SIG-M5 (cell line): ENCODE measurements around the gene DUSP14.
"Not testable (repeated sequence)": the region's sequence is repeated elsewhere in the genome, so short reads cannot be mapped to it uniquely, and the experiment has no call there.

Experiments used
- DNase-seq: peaks from one replicate; lab custom pipeline; 2025; lab: John Stamatoyannopoulos, UW

DUSP14 gene

GRCh38 chr17:37489197-37490001 is at the start of gene DUSP14:
DUSP14 (plus strand) TSS chr17:37489891; CDS start chr17:37512273, 22,382 bp downstream.
- no peak for DNase-seq

GRCh38 chr17:37440424-37440823 is 49.3 kb upstream of the DUSP14 start:
- DNase-seq = no peak

- peak; percentile 46 for DNase-seq
Measured at GRCh38 chr17:37441369-37442014, 48.2 kb upstream of the DUSP14 start.

- DNase-seq = no peak
Measured at GRCh38 chr17:37446027-37446426, 43.7 kb upstream of the DUSP14 start.

DNA sequence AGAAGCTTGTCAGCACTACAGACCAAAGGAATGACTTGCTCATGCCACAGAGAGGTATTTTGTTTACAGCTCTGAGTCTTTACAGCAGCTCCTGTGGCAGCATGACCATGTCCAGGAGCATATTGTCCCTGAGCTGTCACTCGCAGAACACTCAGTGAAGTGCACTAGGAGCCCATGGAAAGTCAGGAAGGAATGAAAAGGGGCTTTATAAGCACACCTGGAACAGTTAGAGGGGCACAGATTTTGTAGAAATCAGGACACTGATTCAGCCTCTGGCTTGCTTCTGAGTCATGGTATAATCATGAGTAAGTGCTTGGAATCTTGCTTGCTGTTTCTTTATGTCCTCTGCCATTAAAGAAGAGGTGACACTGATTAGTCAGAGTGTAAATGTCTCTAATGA is 42.0 kb upstream of the DUSP14 start:
- DNase-seq = no peak

GRCh38 chr17:37450112-37450511 is 39.6 kb upstream of the DUSP14 start:
- no peak for DNase-seq

DNA sequence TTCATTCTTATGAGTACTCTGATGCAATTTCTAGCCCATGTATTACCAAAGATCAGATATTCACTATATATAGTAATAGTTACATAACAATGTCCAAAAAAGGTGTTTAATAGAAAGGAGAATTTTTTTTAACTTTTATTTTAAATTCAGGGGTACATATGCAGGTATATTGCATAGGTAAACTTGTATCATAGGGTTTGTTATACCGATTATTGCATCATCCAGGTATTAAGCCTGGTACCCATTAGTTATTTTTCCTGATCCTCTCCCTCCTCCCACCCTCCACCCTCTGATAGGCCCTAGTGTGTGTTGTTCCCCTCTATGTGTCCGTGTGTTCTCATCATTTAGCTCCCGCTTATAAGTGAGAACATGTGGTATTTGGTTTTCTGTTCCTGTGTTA is 31.9 kb upstream of the DUSP14 start:
- not testable (repeated sequence) for DNase-seq

GRCh38 chr17:37458805-37459204 is 30.9 kb upstream of the DUSP14 start:
- no peak for DNase-seq

GRCh38 chr17:37461668-37462067 is 28.0 kb upstream of the DUSP14 start:
- DNase-seq = no peak

DNA sequence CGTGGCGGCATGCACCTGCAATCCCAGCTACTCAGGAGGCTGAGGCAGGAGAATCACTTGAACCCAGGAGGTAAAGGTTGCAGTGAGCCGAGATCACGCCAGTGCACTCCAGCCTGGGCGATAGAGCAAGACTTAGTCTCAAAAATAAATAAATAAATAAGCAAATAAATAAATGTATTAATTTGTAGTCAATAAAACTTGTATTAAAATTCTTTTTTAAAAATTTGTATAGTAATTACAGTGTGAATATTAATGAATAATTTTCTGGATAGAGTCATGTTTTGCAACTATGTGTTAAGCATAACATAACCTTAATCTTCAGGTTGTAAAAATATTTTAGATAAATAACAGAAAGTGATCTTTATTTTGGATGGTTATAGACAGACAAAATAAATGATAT is 27.2 kb upstream of the DUSP14 start:
- no peak for DNase-seq

GRCh38 chr17:37463039-37463438 is 26.7 kb upstream of the DUSP14 start:
- no peak for DNase-seq

DNA sequence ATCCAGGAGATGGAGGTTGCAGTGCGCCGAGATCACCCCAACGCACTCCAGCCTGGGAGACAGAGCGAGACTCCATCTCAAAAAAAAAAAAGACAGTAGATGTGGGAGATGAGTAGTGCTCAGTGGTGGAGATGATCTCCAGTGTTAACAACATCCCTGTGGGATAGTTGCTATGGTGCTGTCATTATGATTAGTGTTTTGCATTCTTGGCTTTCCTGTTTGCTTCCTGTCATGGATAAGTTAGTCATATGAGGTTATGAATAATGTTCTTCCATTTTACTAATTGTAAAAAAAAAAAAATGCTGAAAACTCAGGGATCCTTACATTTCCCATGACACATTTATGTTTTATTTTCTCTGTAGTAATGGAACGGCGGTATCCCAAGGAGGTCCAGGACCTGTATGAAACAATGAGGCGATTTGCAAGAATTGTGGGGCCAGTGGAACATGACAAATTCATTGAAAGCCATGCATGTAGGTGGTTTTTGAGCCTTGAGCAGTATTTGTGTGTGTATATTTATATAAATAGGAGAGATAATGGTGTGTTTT is 24.5 kb upstream of the DUSP14 start:
- no peak for DNase-seq

DNA sequence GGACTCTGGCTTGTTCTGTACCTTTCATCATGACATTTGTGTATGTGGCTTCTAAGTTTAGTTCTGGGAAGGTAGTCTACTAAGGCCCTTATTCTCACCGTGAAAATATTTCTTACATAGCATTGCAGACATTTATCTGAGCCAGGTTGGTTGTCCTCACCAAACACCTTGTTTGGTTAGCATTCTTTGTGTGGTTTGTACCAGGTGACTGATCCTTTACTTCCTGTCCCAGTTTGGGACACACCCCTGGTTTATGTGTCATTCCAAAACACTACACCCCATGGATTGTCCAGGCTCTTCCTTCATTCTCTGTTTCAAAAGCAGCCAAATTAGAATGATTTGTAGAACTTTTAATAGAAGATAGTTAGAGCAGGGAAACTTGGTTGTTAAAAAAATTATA is 23.2 kb upstream of the DUSP14 start:
- no peak for DNase-seq

DNA sequence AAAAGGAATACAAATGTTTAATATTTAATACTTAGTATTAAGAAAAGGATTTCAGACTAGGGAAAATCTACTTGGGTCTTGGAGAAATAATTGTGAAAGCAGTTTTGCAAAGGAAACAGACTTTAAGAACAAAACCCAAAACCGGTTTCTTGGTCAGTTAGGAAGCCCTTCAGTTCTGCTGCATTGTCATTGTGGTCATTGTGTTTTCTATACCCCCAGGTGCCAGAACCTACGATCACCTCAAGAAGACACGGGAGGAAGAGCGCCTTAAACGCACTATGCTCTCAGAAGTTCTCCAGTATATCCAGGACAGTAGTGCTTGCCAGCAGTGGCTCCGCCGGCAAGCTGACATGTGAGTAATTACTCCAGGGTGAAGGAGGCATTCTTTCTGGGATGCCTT is 19.5 kb upstream of the DUSP14 start:
- DNase-seq = no peak

- no peak for DNase-seq
Measured at GRCh38 chr17:37475731-37476420, 13.8 kb upstream of the DUSP14 start.

- no peak for DNase-seq
Measured at GRCh38 chr17:37476431-37477120, 13.1 kb upstream of the DUSP14 start.

DNA sequence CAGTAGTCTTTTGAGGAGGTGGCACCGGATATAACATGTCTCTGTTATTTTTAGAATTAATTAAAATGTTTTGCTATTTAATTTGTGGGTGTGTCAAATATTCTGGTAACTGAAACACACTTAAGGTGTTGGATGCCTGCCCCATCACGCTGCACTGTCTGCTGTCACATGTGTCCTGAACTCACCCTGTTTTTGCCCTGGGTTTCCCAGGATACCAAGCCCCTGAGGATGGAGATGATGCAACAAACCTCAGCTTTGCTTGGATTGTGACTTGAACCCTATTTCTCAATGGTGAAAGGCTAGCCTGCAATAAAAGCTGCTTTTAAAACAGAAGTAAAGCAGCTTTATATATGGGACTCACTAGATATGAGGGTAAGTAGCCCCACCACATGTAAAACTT is 11.5 kb upstream of the DUSP14 start:
- no peak for DNase-seq

GRCh38 chr17:37479025-37479424 is 10.7 kb upstream of the DUSP14 start:
- no peak for DNase-seq

- DNase-seq = no peak
Measured at GRCh38 chr17:37480427-37480826, 9.3 kb upstream of the DUSP14 start.

- no peak for DNase-seq
Measured at GRCh38 chr17:37481001-37481665, 8.6 kb upstream of the DUSP14 start.

- no peak for DNase-seq
Measured at GRCh38 chr17:37483311-37484039, 6.2 kb upstream of the DUSP14 start.
